HG02852 (cell line): Measurements from ENCODE around the gene RPN2.
A peak's percentile ranks its signal among the peaks of the same experiment; 100 is the strongest.

Source experiments
- ATAC-seq: cut with Tn5 transposase; IDR thresholded peaks from one replicate; pipeline ENCODE4 v1.9.1; 2021; ENCODE audit warnings: mild to moderate bottlenecking, moderate library complexity; ENCODE audit not compliant: unreplicated experiment

Gene RPN2

DNA sequence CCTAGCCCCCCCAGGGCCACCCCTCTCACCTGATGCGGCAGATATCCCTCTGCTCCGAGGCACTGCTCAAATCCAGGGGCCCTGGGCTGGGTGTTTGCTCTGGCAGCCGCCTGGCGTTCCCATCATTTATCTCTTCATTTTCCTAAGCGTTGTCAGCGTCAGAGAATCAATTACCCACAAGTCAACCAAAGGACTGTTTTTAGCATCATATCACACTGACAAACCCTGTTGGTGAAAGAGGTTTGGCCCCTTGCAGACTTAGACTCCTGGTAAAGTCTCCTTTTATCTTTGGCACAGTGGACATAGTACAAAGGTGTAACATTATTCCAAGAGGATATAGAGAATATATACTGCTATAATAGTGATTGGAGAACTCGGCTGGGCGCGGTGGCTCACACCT, 82.6 kb downstream of the RPN2 start, which contains the start of gene GHRH:
TSS of gene GHRH (minus strand) at position 101 of the 400 bp plus-strand sequence. CDS start 4,925 bp downstream, outside the sequence.
- ATAC-seq, result no peak

GRCh38 chr20:37262505-37262904, 83.4 kb downstream of the RPN2 start:
- ATAC-seq, result no peak

DNA sequence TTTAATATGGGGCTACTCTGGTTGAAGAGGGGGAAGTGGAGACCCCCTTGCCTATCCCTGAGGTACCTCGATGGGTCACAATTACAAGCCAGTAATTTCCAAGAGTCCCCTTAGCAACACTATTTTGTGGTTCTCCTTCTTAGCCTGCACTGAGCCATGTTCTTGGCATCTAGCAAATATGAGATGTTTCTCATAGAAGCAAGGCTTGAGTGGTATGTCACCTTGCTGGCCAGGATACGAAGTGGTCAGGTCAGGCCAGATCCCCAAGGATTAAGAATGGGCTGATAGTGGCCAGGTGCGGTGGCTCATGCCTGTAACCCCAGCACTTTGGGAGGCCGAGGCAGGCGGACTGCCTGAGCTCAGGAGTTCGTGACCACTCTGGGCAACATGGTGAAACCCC, 84.6 kb downstream of the RPN2 start:
- no peak for ATAC-seq

DNA sequence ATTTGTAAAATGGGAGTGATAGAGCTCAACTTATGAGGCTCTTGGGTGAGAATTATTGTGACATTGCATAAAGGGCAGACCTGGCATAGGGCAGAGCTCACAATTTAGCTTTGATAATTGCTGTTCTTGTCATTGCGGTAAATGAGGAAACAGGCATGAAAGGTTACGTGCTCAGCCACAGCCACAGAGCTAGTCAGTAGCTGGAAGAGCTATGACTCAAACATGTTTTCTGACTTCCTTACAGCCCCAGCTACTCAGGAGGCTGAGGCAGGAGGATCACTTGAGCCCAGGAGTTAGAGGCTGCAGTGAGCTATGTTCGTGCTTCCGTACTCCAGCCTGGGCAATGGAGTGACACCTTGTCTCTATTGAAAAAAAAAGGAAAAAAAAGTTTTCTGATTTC, 86.0 kb downstream of the RPN2 start:
- ATAC-seq, result no peak

DNA sequence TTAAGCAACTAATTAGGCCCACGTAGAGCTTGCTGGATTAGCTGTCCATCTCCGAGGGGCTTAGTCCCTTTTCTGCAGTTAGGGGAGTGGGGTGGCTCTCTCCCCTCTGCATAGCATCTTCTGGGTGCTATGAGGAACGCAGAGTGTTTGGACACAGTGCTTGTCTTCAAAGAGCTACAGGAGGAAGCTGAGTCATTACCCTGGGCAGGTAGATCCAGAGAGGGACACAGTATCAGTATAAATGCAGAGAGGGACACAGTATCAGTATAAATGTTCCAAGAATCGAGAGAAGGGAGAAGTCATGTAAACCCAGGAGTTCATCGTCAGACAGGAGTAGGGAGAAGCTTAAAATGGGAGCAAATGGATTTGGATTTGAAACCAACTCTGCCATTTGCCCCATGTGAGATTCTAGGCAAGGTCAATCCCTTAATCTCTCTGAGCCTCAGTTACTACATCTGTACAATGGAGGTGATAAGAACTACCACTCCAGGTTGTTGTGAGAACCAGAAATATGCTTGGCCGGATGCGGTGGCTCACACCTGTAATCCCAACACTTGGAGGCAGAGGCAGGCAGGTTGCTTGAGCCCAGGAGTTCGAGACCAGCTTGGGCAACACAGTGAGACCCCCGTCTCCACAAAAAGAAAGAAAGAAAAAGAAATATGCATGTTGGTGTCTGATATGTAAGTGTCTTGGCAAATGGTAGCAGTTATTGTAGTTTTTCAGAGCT, 88.0 kb downstream of the RPN2 start:
- ATAC-seq, result no peak

DNA sequence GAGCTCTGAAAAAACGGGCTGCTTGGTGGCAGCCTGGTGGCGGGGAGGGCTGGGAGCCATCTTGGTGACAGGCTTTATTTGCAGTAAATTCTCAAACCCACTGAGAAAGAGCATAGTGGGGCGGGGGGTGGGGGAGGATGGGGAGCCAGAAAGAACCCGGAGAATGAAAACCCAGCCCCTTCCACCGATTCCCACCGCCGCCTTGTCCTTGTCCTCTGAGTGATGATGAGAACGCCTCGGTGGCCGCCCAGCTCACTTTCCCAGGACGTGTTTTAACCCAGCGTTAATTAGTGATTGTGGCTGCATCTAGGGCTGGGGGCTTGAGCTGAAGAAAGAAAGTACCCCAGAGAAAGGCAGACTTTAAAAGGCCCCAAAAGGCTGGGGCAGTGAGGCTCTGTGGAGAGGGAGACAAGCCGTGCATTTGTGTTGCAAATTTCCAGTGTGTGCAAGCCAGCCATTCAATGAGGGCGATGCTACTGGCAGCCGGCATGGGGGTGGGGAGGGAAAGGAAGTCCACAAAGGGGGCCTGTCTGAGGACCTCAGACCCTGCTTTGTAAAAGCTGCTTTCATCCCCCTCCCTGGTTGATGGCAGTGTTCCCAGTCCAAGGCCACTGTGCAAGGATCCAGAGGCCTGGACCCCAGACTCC, 88.7 kb downstream of the RPN2 start:
- no peak for ATAC-seq

DNA sequence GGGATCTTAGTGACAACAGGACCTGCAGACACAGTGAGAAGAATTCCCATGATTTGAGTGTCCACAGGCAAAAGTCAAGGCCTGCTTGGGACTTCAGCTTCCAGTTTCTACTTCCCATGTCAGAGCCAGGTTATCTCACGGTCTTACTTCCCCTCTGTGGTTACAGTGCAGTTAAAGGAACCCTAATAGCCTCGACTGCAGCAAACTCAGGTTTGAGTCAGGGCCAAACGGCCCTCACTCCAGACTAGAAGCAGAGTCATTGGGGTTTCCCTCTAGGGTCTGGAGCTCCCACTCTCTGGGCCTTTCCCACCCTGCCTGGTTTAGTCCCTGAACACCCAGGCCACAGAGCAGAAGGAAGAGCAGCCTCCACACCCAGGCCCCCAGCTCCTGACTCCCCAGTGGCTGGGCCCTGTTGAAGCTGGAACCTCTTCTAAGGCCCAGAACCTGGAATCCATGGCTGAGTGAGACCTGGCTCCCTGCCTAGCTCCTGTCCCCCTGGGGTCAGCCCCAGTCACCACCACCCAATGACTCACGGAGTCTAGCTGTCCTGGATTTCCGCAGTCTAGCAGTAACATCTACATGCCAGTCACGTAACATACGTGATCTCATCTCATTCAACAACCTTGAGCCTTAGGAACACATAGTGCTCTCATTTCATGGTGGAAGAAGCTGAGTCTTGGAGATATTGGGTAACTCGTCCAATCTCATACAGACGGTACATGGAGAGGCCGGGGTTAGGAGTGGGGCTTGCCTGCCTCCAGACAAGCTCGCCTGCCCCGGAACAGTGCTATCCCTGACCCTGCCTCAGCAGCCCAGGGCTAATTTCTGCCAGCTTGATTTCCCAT, 91.7 kb downstream of the RPN2 start:
- ATAC-seq, result peak; percentile 65

- no peak for ATAC-seq
Measured at GRCh38 chr20:37271421-37271768, 92.3 kb downstream of the RPN2 start.

DNA sequence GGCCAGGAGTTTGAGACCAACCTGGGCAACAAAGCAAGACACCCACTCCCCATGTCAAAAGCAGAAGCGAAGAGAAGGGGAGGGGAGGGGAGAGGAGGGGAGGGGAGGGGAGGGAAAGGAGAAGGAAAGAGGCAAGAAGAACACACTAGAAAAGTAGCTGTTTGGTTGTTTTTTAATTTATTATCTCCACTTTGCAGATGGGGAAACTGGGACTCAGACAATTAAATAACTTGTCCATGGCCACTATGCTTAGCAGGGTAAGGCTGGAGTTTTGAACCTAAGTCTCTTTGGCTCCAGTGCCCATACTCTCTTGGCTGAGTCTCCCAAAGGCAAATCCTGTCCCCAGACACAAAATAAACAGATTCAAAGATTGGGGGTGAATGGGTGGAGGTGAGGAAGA, 94.9 kb downstream of the RPN2 start:
- ATAC-seq, result no peak

DNA sequence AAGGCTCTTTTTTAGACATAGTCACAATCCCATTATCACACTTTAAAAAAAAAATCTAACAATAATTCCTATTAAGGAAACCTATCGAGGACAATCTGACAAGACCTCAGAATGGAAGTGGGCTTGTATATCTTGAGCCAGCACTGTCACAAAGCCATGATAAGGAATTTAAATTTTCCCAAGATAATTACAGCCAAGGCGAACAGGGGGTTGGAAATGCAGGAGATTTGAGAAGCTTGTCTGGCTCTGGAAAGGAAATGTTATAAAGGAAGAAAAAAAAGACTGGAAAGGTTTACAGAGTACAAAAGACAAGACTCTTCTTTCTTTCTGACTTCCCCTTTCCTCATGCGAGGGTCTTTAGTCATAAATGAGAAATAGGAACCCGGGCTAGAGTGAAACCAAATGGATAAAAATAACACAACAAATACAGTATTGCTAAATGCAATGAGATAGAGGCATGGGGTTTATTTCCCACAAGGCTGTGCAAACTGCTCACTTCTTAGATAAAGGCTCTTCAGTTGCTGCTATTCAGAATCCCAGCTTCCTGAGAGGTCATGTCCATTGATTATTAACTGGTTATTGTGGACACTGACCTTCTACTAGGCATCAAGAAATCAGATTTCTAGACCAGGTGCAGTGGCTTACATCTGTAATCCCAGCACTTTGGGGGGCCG, 95.9 kb downstream of the RPN2 start:
- ATAC-seq, result no peak

DNA sequence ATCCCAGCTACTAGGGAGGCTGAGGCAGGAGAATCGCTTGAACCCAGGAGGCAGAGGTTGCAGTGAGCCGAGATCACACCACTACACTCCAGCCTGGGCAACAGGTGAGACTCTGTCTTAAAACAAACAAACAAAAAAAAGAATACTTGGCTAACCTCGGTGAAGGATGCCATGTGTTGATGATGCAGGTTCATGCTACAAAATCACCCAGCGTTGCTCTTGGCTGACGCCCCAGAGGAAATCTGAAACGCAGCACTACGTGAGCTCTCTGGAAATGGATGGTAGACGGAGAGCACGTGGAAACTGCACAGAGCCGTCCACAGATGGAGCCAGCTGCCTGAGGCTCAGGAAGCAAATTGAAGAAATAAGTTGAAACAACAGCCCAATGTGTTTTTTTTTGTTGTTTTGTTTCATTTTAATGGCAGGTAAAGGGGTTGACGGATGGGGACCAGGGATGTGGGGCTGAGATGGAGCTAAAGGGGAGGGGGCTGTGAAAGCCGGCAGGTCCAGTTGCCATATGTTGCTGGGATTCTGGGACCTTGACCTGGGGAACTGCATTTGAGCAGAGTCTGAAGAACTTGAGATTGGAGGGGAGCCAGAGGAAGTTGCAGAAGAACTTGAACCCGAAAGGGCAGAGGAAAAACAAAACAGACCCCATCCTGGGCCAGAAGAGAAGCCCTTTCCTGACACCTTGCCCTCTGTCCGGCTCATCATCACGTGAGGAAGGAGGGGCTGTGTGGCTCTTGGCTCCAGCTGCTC, 97.5 kb downstream of the RPN2 start:
- ATAC-seq, result peak; percentile 62

DNA sequence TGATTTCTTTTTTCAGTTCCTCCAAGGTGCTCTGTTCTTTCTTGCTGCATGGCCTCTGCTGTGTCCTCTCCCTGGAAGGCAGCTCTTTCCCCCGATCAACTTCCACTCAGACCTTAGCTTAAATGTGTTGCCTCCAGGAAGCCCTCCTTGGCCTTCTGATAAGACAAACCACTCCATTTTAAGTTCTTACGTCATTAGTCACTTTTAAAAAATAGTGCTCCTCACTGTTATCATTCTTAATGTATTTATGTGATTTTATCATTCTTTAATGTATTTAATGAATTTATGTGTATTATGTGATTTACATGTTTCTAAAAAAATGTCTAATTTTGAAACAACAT, 98.1 kb downstream of the RPN2 start:
- no peak for ATAC-seq

- ATAC-seq, result no peak
Measured at GRCh38 chr20:37278966-37279590, 99.9 kb downstream of the RPN2 start.

GRCh38 chr20:37279820-37280219, 100.7 kb downstream of the RPN2 start:
- ATAC-seq, result no peak

GRCh38 chr20:37280403-37280802, 101.3 kb downstream of the RPN2 start:
- ATAC-seq, result no peak

GRCh38 chr20:37282556-37282955, 103.4 kb downstream of the RPN2 start:
- ATAC-seq, result no peak

DNA sequence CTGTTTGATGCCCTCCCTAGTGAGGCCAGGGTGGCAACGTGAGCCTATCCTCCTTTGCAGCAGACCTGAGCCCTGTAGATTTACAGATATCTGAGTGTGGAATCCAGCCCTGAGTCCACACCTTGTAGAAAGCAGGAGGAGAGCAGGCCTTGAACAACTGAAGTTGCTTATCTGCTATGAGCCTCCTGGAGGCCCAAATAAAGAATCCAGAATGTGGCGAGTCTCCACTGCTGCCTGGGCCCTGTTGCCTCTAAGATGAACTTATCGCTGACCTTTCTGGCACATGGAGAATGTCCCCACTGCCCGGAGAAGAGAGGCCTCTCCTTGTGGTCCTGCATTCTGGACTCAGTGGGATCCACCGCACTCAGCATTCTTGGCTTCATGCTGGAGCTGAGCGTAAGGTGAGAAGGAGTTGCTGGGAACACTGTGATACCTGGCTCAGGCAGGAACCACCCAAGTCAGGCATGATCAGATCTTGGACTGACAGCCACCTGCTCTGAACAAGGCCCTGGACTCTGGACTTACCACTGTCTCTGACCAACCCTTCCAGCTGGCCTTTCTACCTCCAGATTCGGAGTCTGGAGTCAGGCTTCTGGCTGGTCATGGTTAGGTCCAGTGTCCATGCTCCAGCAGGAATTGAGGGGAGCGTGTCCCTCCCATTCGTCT, 104.5 kb downstream of the RPN2 start:
- no peak for ATAC-seq

GRCh38 chr20:37284691-37285161, 105.6 kb downstream of the RPN2 start:
- no peak for ATAC-seq

- ATAC-seq, result no peak
Measured at GRCh38 chr20:37285664-37286374, 106.7 kb downstream of the RPN2 start.
